ENCODE results near the gene NFATC2. TPM values are rescaled to one million over a fixed set of nuclear protein-coding genes. Genes with fewer than 3 reads are reported as not detected.

NFATC2 gene
- total RNA-seq, 3 donors from 2014 or later: 5.9 to 11.9 (median 10.2) TPM

DNA sequence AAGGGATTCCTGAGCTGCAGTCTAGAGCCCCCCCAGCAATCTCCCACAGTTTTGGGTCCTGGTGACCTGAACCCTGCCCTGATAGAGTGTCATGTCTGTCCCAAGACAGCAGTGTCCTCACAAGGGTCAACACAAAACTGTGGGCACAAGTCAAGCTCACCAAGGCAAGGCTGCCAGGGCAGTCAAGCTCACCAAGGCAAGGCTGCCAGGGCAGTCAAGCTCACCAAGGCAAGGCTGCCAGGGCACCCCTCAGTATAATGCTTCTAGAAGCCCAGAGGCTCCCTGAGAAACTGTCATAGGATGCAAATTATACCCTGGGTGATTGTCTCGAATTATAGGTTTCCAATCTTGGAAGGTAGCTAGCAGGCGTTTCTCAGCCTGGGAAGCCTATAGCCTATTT is 108.5 kb downstream of the NFATC2 start:
- H3K9me3 ChIP-seq: no peaks in the 10 kb centered on the region
- intact Hi-C loops (cut with DNase I; ENCODE audit: low total_unique reads): no loop called here
- no peak overlapping the region for H3K4me3 ChIP-seq
- H3K36me3 ChIP-seq: no peaks in the 10 kb centered on the region
- H3K27ac ChIP-seq: no peak overlapping the region
- TF ChIP-seq POLR2A (IDR thresholded peaks at IDR 0.05): no peak
- TF ChIP-seq, protein P1, sequence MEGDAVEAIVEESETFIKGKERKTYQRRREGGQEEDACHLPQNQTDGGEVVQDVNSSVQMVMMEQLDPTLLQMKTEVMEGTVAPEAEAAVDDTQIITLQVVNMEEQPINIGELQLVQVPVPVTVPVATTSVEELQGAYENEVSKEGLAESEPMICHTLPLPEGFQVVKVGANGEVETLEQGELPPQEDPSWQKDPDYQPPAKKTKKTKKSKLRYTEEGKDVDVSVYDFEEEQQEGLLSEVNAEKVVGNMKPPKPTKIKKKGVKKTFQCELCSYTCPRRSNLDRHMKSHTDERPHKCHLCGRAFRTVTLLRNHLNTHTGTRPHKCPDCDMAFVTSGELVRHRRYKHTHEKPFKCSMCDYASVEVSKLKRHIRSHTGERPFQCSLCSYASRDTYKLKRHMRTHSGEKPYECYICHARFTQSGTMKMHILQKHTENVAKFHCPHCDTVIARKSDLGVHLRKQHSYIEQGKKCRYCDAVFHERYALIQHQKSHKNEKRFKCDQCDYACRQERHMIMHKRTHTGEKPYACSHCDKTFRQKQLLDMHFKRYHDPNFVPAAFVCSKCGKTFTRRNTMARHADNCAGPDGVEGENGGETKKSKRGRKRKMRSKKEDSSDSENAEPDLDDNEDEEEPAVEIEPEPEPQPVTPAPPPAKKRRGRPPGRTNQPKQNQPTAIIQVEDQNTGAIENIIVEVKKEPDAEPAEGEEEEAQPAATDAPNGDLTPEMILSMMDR (IDR thresholded peaks at IDR 0.05): no peak
- TF ChIP-seq POLR2AphosphoS5 (IDR thresholded peaks at IDR 0.05): no peak
- no peaks in the 10 kb centered on the region for H3K4me1 ChIP-seq
- DNase-seq (ENCODE audit: low spot score in 2 of 2): no peak
- no peaks in the 10 kb centered on the region for H3K27me3 ChIP-seq

DNA sequence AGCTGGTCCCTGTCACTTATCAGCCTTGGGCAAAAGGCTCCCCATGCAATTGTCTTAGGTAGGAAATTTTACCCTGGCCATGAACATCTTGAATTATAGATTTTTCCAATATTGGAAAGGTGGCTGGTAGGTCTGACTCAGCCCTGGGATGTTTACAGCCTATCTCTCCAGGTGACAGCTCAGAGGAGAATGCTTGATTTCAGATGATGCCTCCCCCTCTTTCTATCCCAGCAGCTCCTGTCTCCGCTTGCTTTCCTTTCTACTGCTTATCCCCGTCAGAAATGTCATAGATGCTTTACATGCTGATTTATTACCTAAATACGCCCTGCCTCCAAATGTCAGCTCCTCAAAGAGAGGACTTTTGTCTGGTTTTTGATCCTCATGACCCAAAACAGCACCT is 109.6 kb downstream of the NFATC2 start:
- H3K27me3 ChIP-seq: no peaks in the 10 kb centered on the region
- no peaks in the 10 kb centered on the region for H3K4me1 ChIP-seq
- no peaks in the 10 kb centered on the region for H3K36me3 ChIP-seq
- no peak overlapping the region for H3K27ac ChIP-seq
- H3K9me3 ChIP-seq: no peaks in the 10 kb centered on the region
- no peak for TF ChIP-seq POLR2A (IDR thresholded peaks at IDR 0.05)
- TF ChIP-seq POLR2AphosphoS5 (IDR thresholded peaks at IDR 0.05): no peak
- TF ChIP-seq, protein P1 (IDR thresholded peaks at IDR 0.05): no peak
- DNase-seq (ENCODE audit: low spot score in 2 of 2): no peak
- H3K4me3 ChIP-seq: no peak overlapping the region
- intact Hi-C loops (cut with DNase I; ENCODE audit: low total_unique reads): no loop called here

DNA sequence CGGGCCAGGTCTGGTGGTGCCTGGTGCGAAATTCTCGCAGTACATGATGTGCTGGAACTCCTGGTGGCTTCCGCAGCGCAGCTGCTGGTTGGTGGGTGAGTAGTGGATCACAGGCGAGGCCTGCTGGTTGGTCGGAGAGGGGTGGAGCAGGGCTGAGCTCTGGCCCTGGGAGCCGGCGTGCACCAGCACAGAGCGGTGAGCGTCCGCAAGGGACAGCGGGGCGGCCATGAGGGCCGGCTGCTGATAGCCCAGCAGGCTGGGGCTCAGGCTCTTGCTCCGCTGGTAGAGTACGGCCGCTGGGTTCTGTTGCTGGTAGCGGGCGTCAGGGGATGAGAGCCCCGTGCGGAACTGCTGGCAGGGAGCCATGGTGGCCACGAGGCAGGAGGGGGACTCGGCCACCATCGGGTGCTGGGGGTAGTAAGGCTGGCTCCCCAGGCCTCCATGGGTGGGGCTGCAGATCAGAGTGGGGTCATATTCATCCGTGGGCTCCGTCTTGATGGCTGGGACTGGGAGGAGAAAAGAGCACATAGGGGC is 110.2 kb downstream of the NFATC2 start:
- no peak overlapping the region for H3K27ac ChIP-seq
- H3K4me3 ChIP-seq: no peak overlapping the region
- intact Hi-C loops (cut with DNase I; ENCODE audit: low total_unique reads): no loop called here
- no peaks in the 10 kb centered on the region for H3K36me3 ChIP-seq
- DNase-seq (ENCODE audit: low spot score in 2 of 2): no peak
- TF ChIP-seq POLR2AphosphoS5 (IDR thresholded peaks at IDR 0.05): no peak
- TF ChIP-seq, protein P1 (IDR thresholded peaks at IDR 0.05): no peak
- no peak for TF ChIP-seq POLR2A (IDR thresholded peaks at IDR 0.05)
- H3K4me1 ChIP-seq: no peaks in the 10 kb centered on the region
- no peaks in the 10 kb centered on the region for H3K27me3 ChIP-seq
- H3K9me3 ChIP-seq: no peaks in the 10 kb centered on the region

DNA sequence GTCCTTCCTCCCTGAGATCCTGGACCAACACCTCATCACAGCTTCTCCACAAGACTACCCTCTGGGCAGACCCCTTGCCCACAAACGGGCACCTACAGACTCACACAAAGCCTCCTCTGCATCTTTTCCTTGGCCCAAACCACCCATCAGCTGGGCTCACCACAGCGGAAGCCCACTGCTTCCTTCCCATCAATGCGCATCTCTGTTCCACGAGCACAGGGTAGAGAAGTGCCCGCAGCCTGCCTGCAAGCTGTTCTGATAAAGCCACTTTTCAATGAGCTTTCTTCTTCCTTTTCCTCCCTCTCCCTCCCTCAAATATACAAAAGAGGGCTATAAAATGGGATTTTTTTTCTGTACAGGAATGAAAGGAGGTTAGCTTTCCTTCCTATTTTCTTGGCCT is 111.2 kb downstream of the NFATC2 start:
- intact Hi-C loops (cut with DNase I; ENCODE audit: low total_unique reads): no loop called here
- H3K36me3 ChIP-seq: no peaks in the 10 kb centered on the region

DNA sequence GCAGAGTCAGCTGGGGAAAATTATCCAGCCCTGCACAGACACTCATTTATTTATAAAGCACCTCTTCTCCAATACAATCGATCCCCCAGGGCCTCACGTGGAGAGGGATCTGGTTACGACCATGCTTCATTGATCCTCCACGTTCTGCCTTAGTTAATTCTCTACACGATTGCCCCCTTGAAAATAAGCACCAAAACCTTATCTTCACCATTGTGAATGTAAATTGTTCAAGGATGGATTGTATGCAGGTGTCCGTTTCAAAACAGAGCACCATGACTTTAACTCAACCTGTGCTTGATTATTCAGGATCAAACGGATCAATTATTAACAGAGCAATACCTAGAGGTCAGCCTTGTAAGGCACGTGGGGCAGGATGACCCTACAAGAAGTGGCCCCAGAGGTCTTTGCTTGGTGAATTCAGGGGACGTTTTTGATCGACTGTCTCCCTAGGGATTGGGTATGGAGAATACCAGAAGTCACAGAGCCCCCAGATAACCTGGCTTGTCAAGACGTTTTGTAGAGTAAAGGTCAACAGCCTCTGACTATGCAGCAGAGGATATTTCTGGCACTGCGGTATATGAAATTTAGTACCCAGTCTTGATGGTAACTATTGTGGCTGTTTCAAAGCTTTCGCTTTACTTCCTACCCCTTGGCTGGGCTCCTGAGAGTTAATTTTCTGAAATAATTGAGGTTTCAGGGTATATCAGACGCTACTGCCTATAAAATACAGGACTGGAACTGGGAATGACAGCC is 112.1 kb downstream of the NFATC2 start:
- no peaks in the 10 kb centered on the region for H3K36me3 ChIP-seq
- TF ChIP-seq, protein P1 (IDR thresholded peaks at IDR 0.05): no peak
- TF ChIP-seq POLR2AphosphoS5 (IDR thresholded peaks at IDR 0.05) (no peak), POLR2A (IDR thresholded peaks at IDR 0.05) (no peak)
- H3K27ac ChIP-seq: no peak overlapping the region
- intact Hi-C loops (cut with DNase I; ENCODE audit: low total_unique reads): no loop called here
- H3K9me3 ChIP-seq: no peaks in the 10 kb centered on the region
- no peaks in the 10 kb centered on the region for H3K4me1 ChIP-seq
- no peak overlapping the region for H3K4me3 ChIP-seq
- no peak for DNase-seq (ENCODE audit: low spot score in 2 of 2)
- no peaks in the 10 kb centered on the region for H3K27me3 ChIP-seq

More for the DNA sequence above, 111.2 kb downstream of the NFATC2 start:
- TF ChIP-seq POLR2AphosphoS5 (IDR thresholded peaks at IDR 0.05): no peak
- TF ChIP-seq, protein P1 (IDR thresholded peaks at IDR 0.05): no peak
- Histone ChIP-seq H3K27ac (no peak overlapping the region), H3K4me3 (no peak overlapping the region), H3K9me3 (no peaks in the 10 kb centered on the region), H3K27me3 (no peaks in the 10 kb centered on the region), H3K4me1 (no peaks in the 10 kb centered on the region)
- no peak for DNase-seq (ENCODE audit: low spot score in 2 of 2)

All from breast epithelium (tissue), 4 donors.